CD4-positive, alpha-beta T cell treated with Interleukin-15 for 1 hour (primary cell): ENCODE data around the gene TPTE.
"Not testable (repeated sequence)": the region's sequence is repeated elsewhere in the genome, so short reads cannot be mapped to it uniquely, and the experiment has no call there.

Source experiments
- DNase-seq: peaks from one replicate; pipeline ENCODE4 v3.0.0-alpha.2; 2020

The TPTE gene

DNA sequence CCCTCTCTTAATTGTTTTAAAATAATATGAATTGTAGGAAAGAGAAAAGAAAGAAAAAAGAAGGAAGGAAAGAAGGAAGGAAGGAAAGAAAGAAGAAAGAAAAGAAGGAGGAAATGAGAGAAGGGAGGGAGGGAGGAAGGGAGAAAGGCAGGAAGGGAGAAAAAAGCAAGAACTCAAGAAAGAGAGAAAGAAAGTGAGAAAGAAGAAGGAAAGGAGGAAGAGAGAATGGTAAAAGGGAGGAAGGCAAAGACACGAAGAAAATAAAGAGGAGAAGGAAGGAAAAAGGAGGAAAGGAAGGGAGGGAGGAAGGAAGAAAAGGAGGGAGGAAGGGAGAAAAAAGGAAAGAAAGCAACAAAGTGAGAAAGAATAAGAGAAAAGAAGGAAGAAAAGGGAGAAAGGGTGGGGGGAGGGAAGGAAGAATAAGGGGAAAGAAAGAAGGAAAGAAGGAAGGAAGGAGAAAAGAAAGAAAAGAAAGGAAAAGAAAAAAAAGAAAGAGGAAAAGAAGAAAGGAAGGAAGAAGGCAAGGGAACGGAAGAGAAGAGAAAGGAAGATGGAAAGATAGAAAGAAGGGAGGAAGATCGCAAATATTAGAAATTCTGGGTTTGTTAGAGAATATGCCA, 95.9 kb downstream of the TPTE start:
- DNase-seq = not testable (repeated sequence)

- no peak for DNase-seq
Measured at GRCh38 chr21:10627316-10627863, 106.0 kb downstream of the TPTE start.

GRCh38 chr21:10629239-10629638, 107.9 kb downstream of the TPTE start:
- DNase-seq = not testable (repeated sequence)

DNA sequence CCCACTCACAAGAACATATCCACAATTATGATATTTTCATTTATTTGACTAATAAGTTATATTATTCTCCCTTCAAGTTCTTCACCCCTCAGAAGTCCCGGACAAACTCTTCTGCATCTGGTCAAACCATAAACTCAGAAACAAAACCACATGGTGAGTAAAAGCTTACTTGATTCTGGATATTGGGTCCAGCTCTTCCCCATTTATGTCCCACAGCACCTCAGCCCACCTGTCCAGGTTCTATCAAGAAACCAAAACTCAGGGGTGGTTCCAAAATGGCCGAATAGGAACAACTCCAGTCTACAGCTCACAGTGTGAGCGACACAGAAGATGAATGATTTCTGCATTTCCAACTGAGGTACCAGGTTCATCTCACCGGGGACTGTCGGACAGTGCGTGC, 109.4 kb downstream of the TPTE start:
- not testable (repeated sequence) for DNase-seq

- not testable (repeated sequence) for DNase-seq
Measured at GRCh38 chr21:10631316-10631715, 109.9 kb downstream of the TPTE start.

- not testable (repeated sequence) for DNase-seq
Measured at GRCh38 chr21:10638144-10638543, 116.8 kb downstream of the TPTE start.

DNA sequence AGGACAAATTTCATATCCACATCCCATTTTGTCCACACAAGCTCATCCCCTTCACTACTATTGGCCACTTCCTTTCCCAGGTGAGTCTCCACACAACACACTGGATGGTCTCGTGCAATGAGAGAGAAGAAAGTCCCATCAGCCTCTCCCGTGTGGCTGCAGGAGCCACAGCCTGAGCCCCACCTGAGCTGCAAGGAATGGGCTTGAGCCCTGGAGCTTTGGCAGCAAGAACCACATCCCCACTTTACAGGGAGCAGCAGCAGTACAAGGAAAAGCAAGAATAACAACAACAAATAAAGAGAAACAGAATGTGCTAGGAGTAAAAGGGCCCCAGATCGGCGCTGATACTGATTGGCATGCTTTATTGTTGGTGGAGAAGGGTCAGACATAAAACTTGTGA, 117.7 kb downstream of the TPTE start:
- DNase-seq = no peak

DNA sequence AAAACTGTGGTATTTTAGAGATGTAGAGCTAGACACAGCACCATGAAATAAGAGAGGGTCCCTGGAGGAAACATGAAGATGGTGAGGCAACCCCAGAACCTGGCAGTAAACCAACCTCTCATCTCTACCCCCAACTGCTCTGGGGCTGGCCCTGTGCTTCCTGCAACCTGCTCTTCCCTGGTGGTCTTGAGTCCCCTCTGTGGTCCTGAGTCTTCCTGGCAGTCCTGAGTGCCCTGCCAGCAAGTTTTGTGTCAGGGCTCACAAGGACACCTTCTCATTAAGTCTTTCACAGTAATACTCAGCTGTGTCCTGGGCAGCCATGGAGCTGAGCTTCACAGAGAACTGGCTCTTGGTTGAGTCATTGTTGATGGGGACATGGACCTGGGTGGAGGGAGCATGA, 118.4 kb downstream of the TPTE start:
- not testable (repeated sequence) for DNase-seq

DNA sequence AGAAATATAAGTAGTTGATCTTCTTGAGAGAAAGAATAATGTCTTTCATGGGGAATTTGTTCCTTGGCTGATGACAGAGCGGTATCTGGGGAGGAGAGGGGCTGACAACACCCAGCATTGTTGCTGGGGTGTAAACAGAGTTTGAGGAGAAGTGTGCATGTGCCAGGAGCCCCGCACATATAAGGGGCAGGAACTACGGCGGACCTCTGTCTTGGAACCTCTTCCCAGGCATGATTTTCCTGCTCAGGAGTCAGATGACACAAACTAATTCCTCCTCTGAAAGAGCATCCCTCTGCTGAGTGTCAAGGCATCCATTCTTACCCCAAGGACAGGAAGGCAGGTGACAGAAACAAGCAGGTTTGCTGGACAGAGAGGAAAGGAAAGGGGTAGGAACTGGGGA, 119.1 kb downstream of the TPTE start:
- DNase-seq = no peak

DNA sequence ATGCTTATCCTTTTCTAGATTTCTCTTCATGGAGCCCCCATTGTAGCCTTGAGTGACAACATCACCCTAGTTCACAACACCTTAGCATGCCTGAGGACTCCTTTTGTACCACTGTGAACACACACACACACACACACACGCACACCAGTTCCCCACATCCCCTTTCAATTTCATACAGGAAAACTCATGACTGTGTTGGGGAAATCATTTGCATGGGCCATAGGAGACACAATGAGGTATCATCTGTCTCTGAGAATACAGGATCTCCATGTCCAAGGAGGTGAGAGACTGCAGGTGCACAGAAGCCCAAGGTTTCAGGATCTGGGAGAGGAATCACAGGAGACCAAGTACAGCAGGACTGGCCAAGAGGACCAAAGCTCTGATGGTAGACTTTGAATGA, 119.7 kb downstream of the TPTE start:
- no peak for DNase-seq

DNA sequence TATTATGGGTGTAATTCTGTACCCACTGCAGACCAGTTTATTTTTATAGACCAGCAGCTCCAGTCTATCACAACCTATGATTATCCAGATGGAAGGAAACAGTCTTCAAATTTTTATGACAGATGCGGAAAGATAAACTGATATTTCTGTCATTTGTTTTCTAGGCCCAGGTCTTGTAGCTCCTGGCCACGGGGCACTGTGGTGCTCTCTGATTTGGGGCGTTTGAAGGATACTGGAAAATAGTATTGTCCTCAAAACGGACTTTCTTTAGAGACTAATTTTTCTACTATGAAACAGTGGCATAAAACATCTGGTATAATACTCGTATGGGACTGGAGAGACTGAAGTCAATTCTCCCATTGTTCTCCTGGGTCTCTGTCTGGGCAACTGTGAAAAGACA, 124.3 kb downstream of the TPTE start:
- DNase-seq = not testable (repeated sequence)

GRCh38 chr21:10649350-10650149, 128.2 kb downstream of the TPTE start:
- not testable (repeated sequence) for DNase-seq

GRCh38 chr21:10650297-10650696, 128.9 kb downstream of the TPTE start:
- not testable (repeated sequence) for DNase-seq
